ENCODE measurements around the gene LRCH4.
"Not testable (repeated sequence)": the region's sequence is repeated elsewhere in the genome, so short reads cannot be mapped to it uniquely, and the experiment has no call there.

LRCH4 gene

DNA sequence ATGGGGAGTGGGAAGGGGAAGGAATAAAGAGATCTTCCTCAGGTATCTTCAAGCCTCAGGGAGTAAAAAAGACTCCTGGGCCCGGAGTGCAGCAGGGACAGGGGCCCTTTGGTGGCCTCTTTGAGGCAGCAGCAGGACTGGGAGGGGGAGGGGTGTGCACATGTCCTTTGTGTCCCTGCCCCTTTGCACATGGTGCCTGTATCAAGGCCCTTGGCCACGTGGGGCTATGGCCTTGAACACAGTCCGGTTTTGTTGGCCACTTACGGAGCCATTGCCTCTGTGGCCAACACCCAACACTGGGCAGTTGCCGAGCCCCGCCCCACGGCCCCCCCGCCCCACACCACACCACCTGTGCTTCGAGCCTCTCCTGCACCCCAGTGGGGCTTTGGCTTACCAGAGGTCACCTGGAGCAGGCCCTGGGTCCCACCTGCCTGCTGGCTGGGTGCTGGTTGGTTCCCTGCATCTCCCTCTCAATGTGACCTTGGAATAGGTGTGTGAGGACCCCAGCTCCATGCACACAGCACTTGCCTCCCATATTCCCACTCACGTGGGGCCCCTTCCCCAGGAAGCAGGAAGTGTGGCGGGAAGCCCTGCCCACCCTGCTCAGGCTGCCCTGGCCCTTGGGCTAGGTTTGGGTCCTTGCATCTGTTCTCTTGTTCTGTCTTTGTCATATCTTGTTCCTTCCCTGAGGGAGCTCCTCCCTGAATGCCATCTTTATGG lies 17.6 kb downstream of the LRCH4 start:
- peaks cover 6% of the 10 kb centered on the region for H3K27me3 ChIP-seq (ENCODE audit: control insufficient read depth, insufficient read depth, low read length)
- no peak overlapping the region for H3K9ac ChIP-seq (ENCODE audit: low read length)
- H3K4me3 ChIP-seq (ENCODE audit: low read length): no peak overlapping the region
- H3K4me1 ChIP-seq (ENCODE audit: control insufficient read depth, insufficient read depth, low read length): peaks cover 38% of the 10 kb centered on the region
- H3K9me3 ChIP-seq (ENCODE audit: control insufficient read depth, low read length): no peaks in the 10 kb centered on the region
- H3K36me3 ChIP-seq (ENCODE audit: control insufficient read depth, insufficient read depth, low read length): no peaks in the 10 kb centered on the region

DNA sequence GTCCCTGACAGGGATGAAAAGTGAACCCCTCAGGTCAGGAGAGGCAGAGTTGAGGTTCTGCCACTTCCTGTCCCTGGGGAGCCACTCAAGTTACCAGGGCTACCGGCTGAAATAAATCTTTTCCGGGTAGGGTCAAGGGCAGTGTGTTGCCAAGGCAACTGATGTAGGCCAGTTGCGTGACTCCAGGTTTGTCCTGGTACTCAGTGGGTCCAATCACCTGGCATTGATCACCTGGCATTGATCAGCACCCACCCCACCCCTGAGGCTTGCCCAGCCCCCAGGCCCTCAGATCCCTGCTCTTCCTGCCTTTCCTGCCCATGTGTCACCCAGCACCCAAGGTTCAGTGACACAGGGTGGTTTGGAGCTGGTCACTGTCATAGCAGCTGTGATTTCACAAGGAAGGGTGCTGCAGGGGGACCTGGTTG lies 18.2 kb downstream of the LRCH4 start:
- Histone ChIP-seq H3K4me3 (ENCODE audit: low read length) (no peak overlapping the region), H3K9ac (ENCODE audit: low read length) (no peak overlapping the region), H3K27me3 (ENCODE audit: control insufficient read depth, insufficient read depth, low read length) (peaks cover 6% of the 10 kb centered on the region), H3K4me1 (ENCODE audit: control insufficient read depth, insufficient read depth, low read length) (peaks cover 38% of the 10 kb centered on the region), H3K9me3 (ENCODE audit: control insufficient read depth, low read length) (no peaks in the 10 kb centered on the region), H3K36me3 (ENCODE audit: control insufficient read depth, insufficient read depth, low read length) (no peaks in the 10 kb centered on the region)

DNA sequence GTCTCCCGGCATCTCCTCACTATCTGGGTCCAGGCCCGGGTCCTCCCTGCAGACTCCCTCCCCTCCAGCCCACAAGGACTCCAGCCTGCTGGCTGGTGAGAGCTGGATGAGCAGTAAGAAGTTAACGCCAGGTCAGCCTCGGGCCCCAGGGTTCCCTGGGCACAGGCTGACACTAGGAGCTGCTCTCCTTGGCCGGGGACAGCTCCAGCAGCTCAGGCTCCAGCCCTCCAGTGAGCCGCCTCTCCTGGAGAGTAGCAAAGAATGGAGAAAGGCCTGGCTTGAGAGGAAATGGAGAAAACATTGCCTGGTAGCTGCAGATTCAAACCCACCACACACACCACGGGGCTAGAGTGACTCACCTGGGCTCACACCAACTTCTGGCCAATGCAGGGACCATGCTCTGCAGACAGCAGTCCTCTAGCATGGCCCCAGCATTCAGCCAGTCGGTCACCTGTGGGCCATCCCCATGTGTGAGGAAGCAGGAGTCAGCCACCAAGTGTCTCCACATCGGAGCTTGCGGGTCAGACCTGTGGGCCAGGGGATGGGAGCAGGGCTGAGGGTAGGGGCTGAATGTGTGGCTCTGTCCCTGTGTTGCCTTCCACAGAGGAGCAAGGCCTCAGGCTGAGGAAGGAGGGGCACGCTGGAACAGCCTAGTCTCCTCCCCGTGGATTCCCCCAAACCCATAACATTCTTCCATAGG lies 18.7 kb downstream of the LRCH4 start:
- no peak overlapping the region for H3K4me3 ChIP-seq (ENCODE audit: low read length)
- H3K36me3 ChIP-seq (ENCODE audit: control insufficient read depth, insufficient read depth, low read length): no peaks in the 10 kb centered on the region
- H3K4me1 ChIP-seq (ENCODE audit: control insufficient read depth, insufficient read depth, low read length): peaks cover 38% of the 10 kb centered on the region
- no peaks in the 10 kb centered on the region for H3K9me3 ChIP-seq (ENCODE audit: control insufficient read depth, low read length)
- H3K9ac ChIP-seq (ENCODE audit: low read length): no peak overlapping the region
- peaks cover 6% of the 10 kb centered on the region for H3K27me3 ChIP-seq (ENCODE audit: control insufficient read depth, insufficient read depth, low read length)

DNA sequence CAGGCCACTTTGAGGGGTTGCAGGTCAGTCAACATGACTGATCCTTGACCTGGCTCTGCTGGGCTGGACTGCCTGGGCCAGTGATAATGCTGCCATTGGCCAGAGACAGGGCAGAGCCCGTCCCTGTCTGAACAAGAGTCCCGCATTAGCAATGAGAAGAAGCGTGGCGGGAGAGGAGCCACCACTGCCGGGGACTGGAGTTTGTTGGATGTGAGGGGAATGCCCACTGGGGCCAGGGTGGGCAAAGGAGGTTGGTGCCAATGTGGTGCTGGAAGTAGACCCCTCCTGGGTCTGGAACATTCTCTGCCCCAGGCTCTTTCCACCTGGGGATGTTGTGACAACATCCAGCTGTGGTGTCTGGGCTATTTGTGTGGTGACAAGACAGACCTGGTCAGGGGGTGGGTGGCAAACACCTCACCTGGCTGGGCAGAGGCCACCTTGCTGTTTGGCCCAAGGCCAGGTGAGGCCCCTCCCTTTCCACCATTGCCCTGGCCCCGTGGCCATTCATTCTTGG lies 19.9 kb downstream of the LRCH4 start:
- Histone ChIP-seq H3K4me1 (ENCODE audit: control insufficient read depth, insufficient read depth, low read length) (peaks cover 29% of the 10 kb centered on the region), H3K9me3 (ENCODE audit: control insufficient read depth, low read length) (no peaks in the 10 kb centered on the region), H3K36me3 (ENCODE audit: control insufficient read depth, insufficient read depth, low read length) (no peaks in the 10 kb centered on the region), H3K27me3 (ENCODE audit: control insufficient read depth, insufficient read depth, low read length) (no peaks in the 10 kb centered on the region), H3K9ac (ENCODE audit: low read length) (no peak overlapping the region), H3K4me3 (ENCODE audit: low read length) (no peak overlapping the region)

DNA sequence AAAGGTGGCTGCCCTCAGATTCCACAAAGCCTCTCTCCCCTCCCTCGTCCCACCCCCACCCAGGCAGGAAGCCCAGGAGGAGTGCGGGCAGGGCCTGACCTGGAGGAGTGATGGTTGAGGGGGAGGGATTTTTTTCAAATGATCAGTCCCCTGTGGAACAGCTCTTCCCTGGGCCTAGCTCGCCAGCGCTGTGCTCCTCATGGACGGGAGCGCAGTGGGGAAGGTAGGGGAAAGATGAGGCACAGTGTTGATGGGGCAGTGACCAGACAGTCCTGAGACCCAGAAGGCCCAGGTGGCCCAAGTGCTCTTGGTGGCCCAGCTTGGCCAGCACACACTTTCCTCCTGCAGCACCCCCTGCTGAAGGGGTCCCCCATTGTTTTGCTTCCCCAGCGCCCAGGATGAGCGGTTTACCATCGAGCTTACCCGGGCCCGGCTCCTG lies 20.8 kb downstream of the LRCH4 start:
- Histone ChIP-seq H3K36me3 (ENCODE audit: control insufficient read depth, insufficient read depth, low read length) (no peaks in the 10 kb centered on the region), H3K9ac (ENCODE audit: low read length) (no peak overlapping the region), H3K4me3 (ENCODE audit: low read length) (no peak overlapping the region), H3K4me1 (ENCODE audit: control insufficient read depth, insufficient read depth, low read length) (peaks cover 22% of the 10 kb centered on the region), H3K27me3 (ENCODE audit: control insufficient read depth, insufficient read depth, low read length) (no peaks in the 10 kb centered on the region), H3K9me3 (ENCODE audit: control insufficient read depth, low read length) (no peaks in the 10 kb centered on the region)

DNA sequence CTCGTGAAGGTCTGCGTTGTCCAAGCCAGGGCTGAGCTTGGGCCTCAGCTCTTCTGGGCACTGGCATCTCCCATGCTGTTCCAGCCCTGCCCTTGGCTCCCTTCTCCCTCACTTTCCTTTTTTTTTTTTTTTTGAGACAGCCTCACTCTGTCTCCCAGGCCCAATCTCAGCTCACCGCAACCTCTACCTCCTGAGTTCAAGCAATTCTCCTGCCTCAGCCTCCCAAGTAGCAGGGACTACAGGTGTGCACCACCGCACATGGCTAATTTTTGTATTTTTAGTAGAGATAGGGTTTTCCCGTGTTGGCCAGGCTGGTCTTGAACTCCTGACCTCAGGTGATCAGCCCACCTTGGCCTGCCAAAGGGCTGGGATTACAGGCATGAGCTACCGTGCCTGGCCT lies 21.5 kb downstream of the LRCH4 start:
- H3K4me1 ChIP-seq (ENCODE audit: control insufficient read depth, insufficient read depth, low read length): peaks cover 20% of the 10 kb centered on the region
- H3K4me3 ChIP-seq (ENCODE audit: low read length); H3K36me3 ChIP-seq (ENCODE audit: control insufficient read depth, insufficient read depth, low read length); H3K27me3 ChIP-seq (ENCODE audit: control insufficient read depth, insufficient read depth, low read length); H3K9ac ChIP-seq (ENCODE audit: low read length); H3K9me3 ChIP-seq (ENCODE audit: control insufficient read depth, low read length): not testable (repeated sequence)

DNA sequence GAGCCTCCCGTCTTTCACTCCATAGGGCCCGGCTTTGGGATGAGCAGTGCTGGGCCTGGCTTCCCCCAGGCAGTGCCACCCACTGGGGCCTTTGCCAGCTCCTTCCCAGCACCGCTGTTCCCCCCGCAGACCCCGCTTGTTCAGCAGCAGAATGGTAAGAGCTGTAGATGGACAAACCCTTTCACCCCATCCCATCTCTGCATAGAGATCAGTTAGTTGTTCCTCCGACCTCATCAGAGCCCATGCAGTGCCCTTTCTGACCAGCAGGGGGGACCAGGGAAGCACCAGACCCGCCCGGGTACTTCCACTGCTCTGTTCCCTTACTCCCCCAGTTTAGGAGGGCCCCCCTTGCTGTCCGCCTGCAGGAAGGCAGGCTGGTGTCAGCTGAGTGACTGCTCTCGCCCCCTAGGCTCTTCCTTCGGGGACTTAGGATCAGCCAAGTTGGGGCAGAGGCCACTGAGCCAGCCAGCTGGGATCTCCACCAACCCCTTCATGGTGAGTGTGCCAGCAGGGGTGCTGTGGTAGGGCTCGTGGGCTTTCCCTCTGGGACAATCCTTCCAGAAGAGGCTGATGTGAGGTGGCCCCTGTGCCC lies 22.0 kb downstream of the LRCH4 start:
- no peaks in the 10 kb centered on the region for H3K27me3 ChIP-seq (ENCODE audit: control insufficient read depth, insufficient read depth, low read length)
- H3K4me1 ChIP-seq (ENCODE audit: control insufficient read depth, insufficient read depth, low read length): peaks cover 19% of the 10 kb centered on the region
- H3K4me3 ChIP-seq (ENCODE audit: low read length): no peak overlapping the region
- no peaks in the 10 kb centered on the region for H3K9me3 ChIP-seq (ENCODE audit: control insufficient read depth, low read length)
- no peak overlapping the region for H3K9ac ChIP-seq (ENCODE audit: low read length)
- no peaks in the 10 kb centered on the region for H3K36me3 ChIP-seq (ENCODE audit: control insufficient read depth, insufficient read depth, low read length)

DNA sequence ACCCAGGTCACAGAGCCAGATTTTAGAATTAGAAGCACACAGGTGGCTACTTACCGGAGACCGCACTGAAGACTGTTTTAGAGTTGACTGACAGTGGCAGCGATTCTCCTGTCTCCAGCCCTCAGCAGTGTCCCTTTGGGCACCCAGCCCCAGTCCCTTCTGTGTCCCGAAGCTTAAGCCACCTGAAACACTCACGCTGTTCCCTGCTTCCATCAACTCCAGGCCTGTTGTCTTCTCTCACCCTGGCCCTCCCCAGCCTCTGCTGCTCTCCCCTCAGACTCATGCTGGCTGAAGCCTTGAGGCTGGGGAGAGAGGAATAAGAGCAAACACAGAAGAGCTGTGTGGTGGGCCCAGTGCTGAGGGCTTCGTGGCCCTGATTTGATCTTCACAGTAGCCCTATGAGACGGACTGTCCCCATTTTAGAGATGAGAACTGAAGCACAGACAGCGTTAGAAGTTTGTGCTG lies 22.8 kb downstream of the LRCH4 start:
- no peaks in the 10 kb centered on the region for H3K27me3 ChIP-seq (ENCODE audit: control insufficient read depth, insufficient read depth, low read length)
- peaks cover 18% of the 10 kb centered on the region for H3K4me1 ChIP-seq (ENCODE audit: control insufficient read depth, insufficient read depth, low read length)
- H3K36me3 ChIP-seq (ENCODE audit: control insufficient read depth, insufficient read depth, low read length): no peaks in the 10 kb centered on the region
- no peaks in the 10 kb centered on the region for H3K9me3 ChIP-seq (ENCODE audit: control insufficient read depth, low read length)
- no peak overlapping the region for H3K4me3 ChIP-seq (ENCODE audit: low read length)
- H3K9ac ChIP-seq (ENCODE audit: low read length): no peak overlapping the region

DNA sequence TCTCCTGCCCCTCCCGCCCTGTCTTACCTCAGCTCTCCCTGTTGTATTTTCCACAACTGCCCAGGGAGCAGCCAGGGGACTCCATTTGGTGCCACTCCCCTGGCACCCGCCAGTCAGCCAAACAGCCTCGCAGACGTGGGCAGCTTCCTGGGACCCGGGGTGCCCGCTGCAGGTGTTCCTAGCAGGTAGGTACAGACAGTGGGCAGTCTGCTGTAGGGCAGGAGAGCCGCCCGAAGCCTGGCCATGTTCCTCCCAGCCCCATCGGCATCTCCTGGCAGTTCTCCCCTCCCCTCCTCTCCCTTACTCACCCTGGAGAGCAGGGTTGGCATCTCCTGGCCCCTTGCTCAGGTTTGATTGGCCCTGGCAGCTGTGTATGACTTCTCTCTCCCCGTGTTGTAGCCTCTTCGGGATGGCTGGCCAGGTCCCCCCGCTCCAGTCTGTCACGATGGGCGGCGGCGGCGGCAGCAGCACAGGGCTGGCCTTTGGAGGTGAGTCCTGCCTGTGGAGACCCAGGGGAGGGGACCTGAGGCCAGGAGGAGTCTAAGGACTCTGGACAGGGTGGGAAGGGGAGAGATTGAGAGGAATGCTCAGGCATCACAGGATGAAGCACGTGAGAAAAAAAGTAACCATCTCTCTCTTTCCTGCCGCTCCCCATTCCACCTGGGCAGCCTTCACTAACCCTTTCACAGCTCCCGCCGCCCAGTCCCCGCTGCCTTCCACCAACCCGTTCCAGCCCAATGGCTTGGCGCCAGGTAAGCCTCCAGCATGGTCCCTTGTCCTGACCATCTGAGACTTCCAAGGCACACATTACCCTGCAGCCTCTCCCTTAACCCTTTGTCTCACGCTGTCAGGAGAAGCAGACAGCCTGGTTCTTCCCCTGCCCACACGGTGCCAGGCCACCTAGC lies 23.5 kb downstream of the LRCH4 start:
- Histone ChIP-seq H3K4me3 (ENCODE audit: low read length) (no peak overlapping the region), H3K9me3 (ENCODE audit: control insufficient read depth, low read length) (no peaks in the 10 kb centered on the region), H3K9ac (ENCODE audit: low read length) (no peak overlapping the region), H3K27me3 (ENCODE audit: control insufficient read depth, insufficient read depth, low read length) (no peaks in the 10 kb centered on the region), H3K36me3 (ENCODE audit: control insufficient read depth, insufficient read depth, low read length) (no peaks in the 10 kb centered on the region), H3K4me1 (ENCODE audit: control insufficient read depth, insufficient read depth, low read length) (peaks cover 13% of the 10 kb centered on the region)

DNA sequence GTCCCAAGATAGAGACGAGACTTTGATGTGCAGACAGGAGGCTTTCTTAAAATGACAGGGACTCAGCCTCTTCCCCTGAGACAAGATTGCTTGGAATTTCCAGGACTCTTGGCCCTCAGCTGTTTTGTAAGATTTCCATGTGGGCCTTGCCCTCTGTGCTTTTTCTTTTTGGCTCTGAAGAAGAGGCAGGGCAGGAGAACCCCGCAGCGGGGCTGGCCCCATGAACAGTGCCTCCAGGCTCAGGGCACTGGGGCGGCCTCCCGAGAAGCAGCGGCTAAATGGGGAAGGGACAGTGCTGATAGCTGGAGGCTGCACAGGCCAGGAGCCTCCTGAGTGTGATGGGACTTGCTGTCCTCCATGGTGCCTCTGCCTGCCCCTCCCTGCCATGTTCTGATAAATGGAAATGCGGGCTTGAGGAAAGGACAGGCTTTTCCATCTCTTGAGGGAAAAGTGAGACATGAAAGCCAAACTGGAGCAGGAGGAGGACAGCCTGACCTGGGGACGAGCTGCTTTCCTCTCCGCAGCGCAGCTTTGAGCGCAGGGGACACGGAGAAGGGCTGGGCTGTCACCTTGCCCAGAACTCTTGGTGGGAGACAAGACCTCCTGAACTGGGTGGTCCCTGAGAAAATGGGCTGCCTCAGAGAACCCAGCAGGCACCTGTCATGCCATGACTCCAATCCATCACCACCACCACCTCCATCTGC lies 24.3 kb downstream of the LRCH4 start:
- Histone ChIP-seq H3K36me3 (ENCODE audit: control insufficient read depth, insufficient read depth, low read length) (peaks cover under 1% of the 10 kb centered on the region), H3K9ac (ENCODE audit: low read length) (no peak overlapping the region), H3K27me3 (ENCODE audit: control insufficient read depth, insufficient read depth, low read length) (no peaks in the 10 kb centered on the region), H3K4me3 (ENCODE audit: low read length) (no peak overlapping the region), H3K4me1 (ENCODE audit: control insufficient read depth, insufficient read depth, low read length) (peaks cover 13% of the 10 kb centered on the region), H3K9me3 (ENCODE audit: control insufficient read depth, low read length) (no peaks in the 10 kb centered on the region)

DNA sequence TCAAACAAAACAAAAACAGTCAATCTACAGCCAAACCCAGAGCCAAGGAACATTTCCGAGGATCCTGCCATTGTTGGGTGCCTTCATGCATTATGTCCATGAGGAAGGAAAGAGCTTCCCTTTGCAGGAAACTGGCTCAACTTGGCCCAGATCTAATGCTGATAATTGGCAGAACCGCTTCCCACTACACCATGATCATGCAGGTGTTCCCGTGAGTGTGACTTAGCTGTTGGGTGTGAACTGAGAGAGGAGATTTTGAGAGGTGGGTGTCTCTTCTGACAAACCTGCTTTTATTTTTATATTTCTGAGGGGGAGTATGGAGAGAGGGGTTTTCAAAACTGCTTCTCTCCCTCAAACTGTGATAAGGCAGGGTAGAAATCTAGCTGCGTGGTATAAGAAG lies 26.8 kb downstream of the LRCH4 start:
- Histone ChIP-seq H3K27me3 (ENCODE audit: control insufficient read depth, insufficient read depth, low read length) (no peaks in the 10 kb centered on the region), H3K4me3 (ENCODE audit: low read length) (no peak overlapping the region), H3K9ac (ENCODE audit: low read length) (no peak overlapping the region), H3K4me1 (ENCODE audit: control insufficient read depth, insufficient read depth, low read length) (peaks cover 11% of the 10 kb centered on the region), H3K9me3 (ENCODE audit: control insufficient read depth, low read length) (no peaks in the 10 kb centered on the region), H3K36me3 (ENCODE audit: control insufficient read depth, insufficient read depth, low read length) (peaks cover 6% of the 10 kb centered on the region)
